Stimulated activated CD4-positive, alpha-beta T cell treated with anti-CD3 and anti-CD28 coated beads, Interleukin-2, amount 100 ng/mL, for 4 hours (primary cell): ENCODE measurements around the gene ANTXR1.

Experiments used
- DNase-seq: peaks from one replicate; pipeline ENCODE4 v3.0.0-alpha.2; 2020; ENCODE audit warnings: low read depth

Gene ANTXR1

GRCh38 chr2:69184224-69184623 lies 171.2 kb downstream of the ANTXR1 start:
- DNase-seq = no peak

- no peak for DNase-seq
These were observed 172.8 kb downstream of the ANTXR1 start for GRCh38 chr2:69185807-69186206.

GRCh38 chr2:69186614-69187013 lies 173.6 kb downstream of the ANTXR1 start:
- no peak for DNase-seq

GRCh38 chr2:69188182-69188900 lies 175.4 kb downstream of the ANTXR1 start:
- no peak for DNase-seq

- no peak for DNase-seq
These were observed 177.9 kb downstream of the ANTXR1 start for GRCh38 chr2:69190743-69191404.

- DNase-seq = no peak
These were observed 178.7 kb downstream of the ANTXR1 start for GRCh38 chr2:69191634-69192033.

GRCh38 chr2:69192176-69192945 lies 179.4 kb downstream of the ANTXR1 start:
- no peak for DNase-seq

GRCh38 chr2:69195706-69196105 lies 182.7 kb downstream of the ANTXR1 start:
- DNase-seq = no peak

- DNase-seq = no peak
These were observed 183.5 kb downstream of the ANTXR1 start for GRCh38 chr2:69196327-69197117.

GRCh38 chr2:69200107-69200520 lies 187.1 kb downstream of the ANTXR1 start:
- DNase-seq = no peak

- no peak for DNase-seq
These were observed 188.3 kb downstream of the ANTXR1 start for GRCh38 chr2:69201259-69201658.

- DNase-seq = no peak
These were observed 189.3 kb downstream of the ANTXR1 start for GRCh38 chr2:69202327-69202726.

- DNase-seq = no peak
These were observed 190.4 kb downstream of the ANTXR1 start for GRCh38 chr2:69203166-69203985.

- no peak for DNase-seq
These were observed 191.7 kb downstream of the ANTXR1 start for GRCh38 chr2:69204654-69205053.

- no peak for DNase-seq
These were observed 192.1 kb downstream of the ANTXR1 start for GRCh38 chr2:69205076-69205475.

- DNase-seq = no peak
These were observed 192.5 kb downstream of the ANTXR1 start for GRCh38 chr2:69205491-69205890.

GRCh38 chr2:69208023-69208595 lies 195.1 kb downstream of the ANTXR1 start:
- no peak for DNase-seq

- no peak for DNase-seq
These were observed 196.5 kb downstream of the ANTXR1 start for GRCh38 chr2:69209482-69209881.

- DNase-seq = no peak
These were observed 197.4 kb downstream of the ANTXR1 start for GRCh38 chr2:69210385-69210784.

- DNase-seq = no peak
These were observed 198.1 kb downstream of the ANTXR1 start for GRCh38 chr2:69211048-69211447.

GRCh38 chr2:69211686-69212085 lies 198.7 kb downstream of the ANTXR1 start:
- no peak for DNase-seq
